Adipose tissue (tissue), 3 donors: ENCODE measurements around the gene UBE2F. TPM values are rescaled to one million over a fixed set of nuclear protein-coding genes. Genes with fewer than 3 reads are reported as not detected.
"Not testable (repeated sequence)": the region's sequence is repeated elsewhere in the genome, so short reads cannot be mapped to it uniquely, and the experiment has no call there.

ENCODE experiments used
- H3K27ac ChIP-seq: one replicate; pipeline ENCODE4 v1.5.1; 2013; ENCODE audit warnings: low read depth, low read length
- WGBS, 3 donors: extraction: QIAGEN DNeasy Blood & Tissue Kit; methylation state at CpG; one replicate each; pipeline ENCODE4 v1.1.7; 2013; 5-methylcytosine and 5-hydroxymethylcytosine counted together
- polyA plus RNA-seq, 3 donors: library from polyadenylated mRNA; stranded (reverse); fragments of 200-250 nt; gene quantifications; one replicate each; pipeline ENCODE4 v1.2.3, GENCODE V29; 2013
- donor health status: healthy with polysubstance abuse.
- donor health status: Bipolar disorder and iron deficiency.
- donor health status: healthy.

Gene UBE2F
- polyA plus RNA-seq, 3 donors = 46.8 to 72.0 (median 62.9) TPM

DNA sequence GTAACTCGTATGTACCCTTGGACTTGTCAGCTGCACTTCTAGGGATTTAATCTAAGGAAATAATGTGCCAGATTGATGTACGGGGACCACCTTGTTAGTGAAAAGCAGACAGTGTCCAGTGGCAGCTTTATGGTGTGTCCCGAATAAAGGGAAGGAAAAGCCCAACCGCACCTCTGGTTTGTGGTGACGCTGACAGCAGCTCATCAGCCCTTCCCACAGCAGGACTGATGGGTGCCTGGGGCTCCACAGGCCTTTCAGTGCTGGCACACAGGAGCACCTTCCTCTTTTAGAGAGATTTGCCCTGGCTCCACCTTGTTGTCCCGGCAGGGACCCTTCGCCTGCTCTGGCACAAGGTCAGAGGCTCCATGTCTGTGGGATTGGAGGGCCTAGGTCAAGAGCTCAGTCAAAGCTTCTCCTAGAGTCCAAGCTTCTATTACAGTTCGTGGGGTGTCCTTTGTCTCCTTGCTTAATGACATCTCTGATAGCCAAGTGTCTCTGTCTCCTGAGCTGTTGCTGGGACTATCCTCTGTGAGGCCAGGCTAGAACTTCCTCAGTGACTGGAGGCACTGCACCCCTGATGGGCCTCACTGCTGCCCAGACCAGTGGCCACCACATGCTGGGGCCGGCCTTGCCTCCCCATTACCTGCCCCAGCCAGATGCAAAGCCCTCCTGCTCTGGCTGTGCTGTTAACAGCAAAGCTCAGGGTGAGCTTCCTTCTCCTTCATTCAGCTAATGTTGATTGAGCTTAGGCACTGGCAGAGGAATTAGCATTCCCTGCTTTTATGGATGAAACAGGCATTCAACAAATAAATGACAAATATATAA is 61.0 kb downstream of the UBE2F start:
- 59 to 76% (median 63%) methylated on average over 9 of the region's 9 CpGs for WGBS, 3 donors
- H3K27ac ChIP-seq = no peak overlapping the region

DNA sequence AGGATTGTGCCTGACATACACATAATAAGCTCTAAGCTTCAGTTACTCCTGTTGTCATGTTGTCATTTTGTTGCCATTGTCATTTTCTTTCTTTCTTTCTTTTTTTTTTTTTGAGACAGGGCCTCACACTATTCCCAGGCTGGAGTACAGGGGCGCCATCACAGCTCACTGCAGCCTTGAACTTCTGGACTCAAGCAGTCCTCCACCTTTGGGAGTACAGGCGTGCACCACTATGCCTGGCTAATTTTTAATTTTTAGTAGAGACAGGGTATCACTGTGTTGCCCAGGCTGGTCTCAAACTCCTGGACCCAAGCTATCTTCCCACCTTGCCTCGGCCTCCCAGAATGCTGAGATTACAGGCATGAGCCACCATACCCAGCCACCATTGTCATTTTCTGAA is 63.0 kb downstream of the UBE2F start:
- WGBS, 3 donors = 90 to 98% (median 98%) methylated on average over 3 of the region's 3 CpGs
- H3K27ac ChIP-seq = no peak overlapping the region

DNA sequence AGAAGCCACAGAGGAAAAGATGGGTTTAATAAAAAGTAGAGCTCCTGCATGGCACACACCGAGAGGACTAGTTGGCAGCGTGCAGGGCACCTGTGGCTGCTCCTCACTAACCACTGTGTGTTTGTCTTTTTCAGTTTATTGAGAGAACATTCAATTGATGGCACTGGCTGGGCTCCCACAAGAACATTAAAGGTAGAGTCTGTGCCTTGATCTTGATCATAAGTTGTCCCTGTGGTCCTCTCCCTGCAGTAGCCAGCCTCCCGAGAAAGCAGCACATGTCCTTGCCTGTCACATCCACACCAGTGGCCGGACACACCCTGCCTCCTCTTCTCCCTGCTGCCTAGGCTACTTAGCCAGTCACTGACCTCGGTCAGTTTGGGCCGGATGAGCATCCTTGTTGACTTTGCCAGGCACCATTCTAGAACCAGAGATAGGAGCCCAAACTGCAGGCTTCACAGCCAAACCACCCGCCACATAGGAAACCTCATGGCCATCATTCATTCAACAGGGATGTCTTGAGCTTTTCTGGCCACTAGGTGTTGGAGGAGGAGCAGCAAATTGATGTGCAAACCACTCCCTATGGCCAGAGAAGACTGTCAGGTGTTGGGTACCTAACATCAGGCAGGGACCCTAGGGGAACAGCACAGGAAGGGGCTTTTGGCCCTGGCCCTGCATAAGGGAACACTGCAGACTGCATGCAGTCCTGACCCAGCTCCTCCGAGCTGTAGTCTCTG is 63.8 kb downstream of the UBE2F start:
- no peak overlapping the region for H3K27ac ChIP-seq
- WGBS, 3 donors = 88 to 91% (median 91%) methylated on average over 8 of the region's 8 CpGs

DNA sequence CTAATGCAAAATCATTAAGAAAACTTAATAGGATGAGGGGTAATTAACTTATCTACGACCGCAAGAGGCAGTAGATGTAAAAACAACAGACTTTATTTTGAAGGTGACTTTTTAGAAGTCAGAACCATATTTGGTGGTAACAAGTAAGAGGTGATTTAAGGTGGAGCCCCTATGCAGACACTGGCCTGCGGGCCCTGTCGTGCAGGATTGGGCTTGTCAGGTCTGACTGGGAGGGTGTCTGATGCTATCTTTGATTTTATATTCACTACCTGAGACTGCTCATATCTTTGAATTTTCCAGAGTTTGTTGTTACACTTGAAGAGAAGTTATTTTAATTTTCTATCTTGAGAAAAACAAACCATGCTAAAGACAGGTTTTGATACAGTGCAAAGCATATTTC is 64.9 kb downstream of the UBE2F start:
- 99 to 100% (median 99%) methylated on average over 4 of the region's 4 CpGs for WGBS, 3 donors
- H3K27ac ChIP-seq = no peak overlapping the region

DNA sequence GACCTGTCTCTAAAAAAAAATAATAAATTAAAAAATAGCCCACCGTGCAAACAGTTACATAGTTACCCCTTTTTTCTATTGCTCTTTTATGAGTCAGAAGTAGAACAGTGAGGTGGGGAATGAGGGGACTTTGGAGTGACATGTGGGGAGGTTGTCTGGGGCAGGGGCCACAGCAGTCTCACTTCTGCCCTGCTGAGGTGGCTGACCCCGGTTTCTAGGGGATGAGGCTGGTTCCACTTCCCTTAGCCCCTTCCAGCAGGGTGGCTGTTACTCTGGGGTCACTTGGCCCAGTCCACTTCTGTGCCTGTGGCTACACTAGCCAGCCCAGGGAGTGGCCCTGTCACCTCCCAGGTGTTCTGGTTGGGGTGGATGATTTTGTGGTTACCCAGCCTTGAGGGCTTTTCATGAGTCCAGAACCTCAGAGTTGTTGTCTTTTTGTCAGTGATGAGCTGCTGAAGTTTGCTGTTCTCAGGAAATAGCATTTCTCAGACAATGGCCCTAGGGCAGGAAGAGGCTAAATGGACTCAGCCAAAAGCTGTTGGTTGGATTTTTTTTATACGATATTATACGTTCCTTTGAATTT is 66.0 kb downstream of the UBE2F start:
- 57 to 71% (median 68%) methylated on average over 4 of the region's 4 CpGs for WGBS, 3 donors
- H3K27ac ChIP-seq = no peak overlapping the region

DNA sequence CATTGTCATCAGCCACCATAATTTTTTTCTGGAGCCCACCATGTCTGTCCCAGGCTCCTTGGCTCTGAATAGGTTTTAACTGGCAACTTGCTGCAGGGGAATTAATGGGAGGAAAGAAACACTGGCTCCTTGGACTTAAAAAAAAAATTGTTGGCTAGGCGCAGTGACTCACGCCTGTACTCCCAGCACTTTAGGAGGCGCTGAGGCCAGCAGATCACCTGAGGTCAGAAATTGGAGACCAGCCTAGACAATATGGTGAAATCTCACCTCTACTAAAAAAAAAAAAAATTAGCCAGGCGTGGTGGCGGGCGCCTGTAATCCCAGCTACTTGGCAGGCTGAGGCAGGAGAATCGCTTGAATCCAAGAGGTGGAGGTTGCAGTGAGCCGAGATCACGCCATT is 67.2 kb downstream of the UBE2F start:
- not testable (repeated sequence) for H3K27ac ChIP-seq
- WGBS, 3 donors = 95 to 98% (median 95%) methylated on average over 9 of the region's 9 CpGs

DNA sequence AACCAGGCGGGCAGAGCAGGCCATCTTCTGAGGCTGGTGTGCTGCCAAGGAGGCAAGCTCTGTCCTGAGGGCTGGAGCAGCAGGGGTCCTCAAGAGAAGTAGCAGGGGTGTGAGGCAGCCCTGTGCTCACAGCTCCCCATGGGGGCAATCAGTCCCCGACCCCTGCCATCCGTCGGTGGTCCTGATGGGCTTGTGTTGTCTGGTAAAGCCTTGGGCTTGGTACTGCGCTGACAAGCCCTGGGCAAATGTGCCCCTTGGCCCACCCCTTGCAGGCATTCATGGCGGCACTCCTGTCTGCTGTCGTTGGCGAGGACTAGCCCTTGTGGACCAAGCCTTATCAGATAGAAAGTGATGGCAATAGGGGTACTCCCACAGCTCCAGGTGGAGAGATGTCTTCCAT is 71.4 kb downstream of the UBE2F start:
- 95 to 98% (median 97%) methylated on average over 8 of the region's 8 CpGs for WGBS, 3 donors
- no peak overlapping the region for H3K27ac ChIP-seq

DNA sequence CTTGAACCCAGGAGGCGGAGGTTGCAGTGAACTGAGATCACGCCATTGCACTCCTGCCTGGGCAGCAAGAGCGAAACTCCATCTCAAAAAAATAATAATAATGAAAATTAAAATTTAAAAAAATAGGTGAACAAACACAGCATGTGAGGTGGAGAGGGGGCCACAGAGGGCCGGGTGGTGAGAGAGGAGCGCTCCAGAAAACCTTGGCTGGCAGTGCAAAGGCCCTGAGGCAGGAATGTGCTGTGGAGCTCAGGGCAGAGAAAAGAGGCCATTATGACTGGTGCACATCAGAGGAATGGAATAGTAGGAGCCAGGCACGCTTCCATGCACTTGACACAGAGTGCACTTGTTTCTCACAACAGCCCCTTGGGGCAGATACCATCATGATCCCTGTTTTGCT is 72.3 kb downstream of the UBE2F start:
- no peak overlapping the region for H3K27ac ChIP-seq
- WGBS, 3 donors = 90 to 92% (median 91%) methylated on average over 6 of the region's 6 CpGs

DNA sequence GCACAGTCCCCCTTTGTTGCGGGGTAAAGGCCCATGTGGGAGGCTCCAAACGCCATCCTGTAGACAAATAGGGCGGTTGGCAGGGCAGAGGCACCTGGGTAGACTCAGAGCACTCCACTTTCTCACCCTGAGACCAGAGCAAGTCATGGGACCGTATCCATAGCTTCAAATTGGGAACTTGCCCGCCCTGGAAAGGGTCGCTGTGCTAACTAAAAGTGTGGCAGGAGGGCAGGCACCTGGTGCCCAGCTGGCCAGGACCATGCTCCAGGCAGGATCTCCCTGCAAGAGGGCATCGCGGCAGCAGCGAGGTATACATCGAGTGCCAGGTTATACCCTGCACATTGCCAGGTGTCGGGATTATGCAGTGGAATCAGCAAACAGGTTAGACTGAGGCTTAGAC is 73.2 kb downstream of the UBE2F start:
- no peak overlapping the region for H3K27ac ChIP-seq
- 93 to 97% (median 96%) methylated on average over 11 of the region's 11 CpGs for WGBS, 3 donors

DNA sequence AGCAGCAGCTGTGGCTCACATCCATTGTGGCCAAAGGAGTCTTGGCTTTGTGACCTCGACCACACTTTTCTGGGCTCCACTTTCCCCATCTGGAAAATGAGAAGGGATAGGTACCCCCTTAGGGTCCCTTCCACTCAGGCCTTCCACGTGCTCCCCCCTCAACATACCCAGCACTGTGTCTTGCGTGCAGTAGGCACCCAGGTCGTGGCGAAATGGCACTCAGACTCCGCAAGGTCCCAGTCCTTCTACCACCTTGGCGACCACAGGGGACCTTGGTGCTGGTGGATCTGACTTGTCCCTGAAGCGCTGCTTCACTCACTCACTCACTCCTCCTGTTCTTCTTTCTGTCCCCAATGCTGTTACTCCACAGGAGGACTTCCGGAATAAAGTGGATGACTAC is 74.1 kb downstream of the UBE2F start:
- H3K27ac ChIP-seq = no peak overlapping the region
- WGBS, 3 donors = 89 to 97% (median 90%) methylated on average over 9 of the region's 9 CpGs

DNA sequence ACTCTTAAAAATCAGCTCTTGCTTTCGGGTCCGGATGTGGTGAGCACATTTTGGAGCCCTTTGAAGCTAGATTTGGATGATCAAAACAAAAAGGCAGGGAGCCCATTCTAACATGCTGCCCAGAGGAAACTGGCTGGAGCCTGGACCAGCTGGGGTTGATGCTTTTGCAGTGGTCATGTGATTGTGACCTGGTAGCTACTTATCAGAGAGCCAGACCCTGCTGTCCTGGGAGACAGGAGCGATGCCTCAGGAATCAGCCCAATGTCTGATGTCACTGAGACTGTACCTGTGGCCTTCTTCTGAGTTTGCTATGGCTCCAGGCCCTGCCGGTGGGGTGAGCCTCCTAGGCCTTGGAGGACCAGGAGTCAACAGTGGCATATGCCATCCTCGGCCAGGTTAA is 75.3 kb downstream of the UBE2F start:
- H3K27ac ChIP-seq = no peak overlapping the region
- WGBS, 3 donors = 72 to 97% (median 95%) methylated on average over 5 of the region's 5 CpGs

DNA sequence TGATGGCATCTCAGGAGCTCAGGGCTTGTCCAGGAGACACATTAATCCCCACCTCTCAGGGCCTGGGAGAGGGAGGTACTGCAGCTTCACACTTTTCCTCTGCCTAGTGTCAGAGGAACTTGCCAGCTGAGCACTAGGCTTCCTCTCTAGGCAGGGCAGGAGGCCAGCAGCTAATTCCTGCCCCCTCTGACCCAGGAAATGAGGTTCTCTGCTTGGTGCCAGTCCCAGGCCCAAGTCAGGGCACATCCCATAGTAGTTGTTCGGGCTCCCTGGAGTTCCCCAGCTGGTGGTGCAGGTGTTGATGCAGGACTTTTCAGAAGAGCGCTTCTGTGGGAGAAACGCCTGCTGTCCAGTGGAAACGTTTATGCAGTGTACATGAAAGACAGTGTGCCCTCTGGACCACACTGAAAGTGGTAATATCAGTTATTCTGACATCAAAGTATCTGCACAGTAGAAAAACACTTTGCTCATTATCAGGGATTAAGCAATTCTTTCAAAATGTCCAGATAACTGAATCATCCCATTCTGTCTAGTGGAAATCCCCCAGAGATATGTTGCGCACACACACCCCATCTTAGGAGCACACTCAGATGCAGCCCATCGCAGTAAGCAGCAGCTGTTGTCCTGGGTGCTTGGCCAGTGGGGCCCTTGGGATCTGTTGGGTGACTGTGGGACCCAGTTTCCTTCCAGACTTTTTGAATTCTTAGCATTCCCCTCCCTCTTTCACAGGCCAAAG is 76.2 kb downstream of the UBE2F start:
- H3K27ac ChIP-seq = no peak overlapping the region
- 57 to 83% (median 76%) methylated on average over 6 of the region's 6 CpGs for WGBS, 3 donors

DNA sequence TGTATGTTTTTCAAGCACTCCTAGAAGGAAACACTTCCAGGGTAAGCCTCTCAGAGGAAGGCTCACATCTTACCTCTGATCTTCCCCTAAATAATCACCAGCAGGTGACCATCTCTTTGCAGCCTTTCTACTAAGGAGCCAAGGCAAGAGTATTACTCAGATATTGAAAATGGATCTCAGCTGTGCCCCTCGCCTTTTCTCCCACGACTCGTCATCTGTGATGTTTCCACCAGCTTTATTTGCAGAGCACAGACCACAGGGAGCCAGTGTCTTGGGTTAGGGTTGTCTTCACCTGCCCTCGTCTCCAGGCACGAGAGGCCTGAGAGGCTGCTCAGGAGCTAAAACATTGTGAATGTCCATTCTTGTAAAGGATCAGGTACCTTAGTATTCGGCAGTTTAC is 77.0 kb downstream of the UBE2F start:
- H3K27ac ChIP-seq = no peak overlapping the region
- WGBS, 3 donors = 52 to 97% (median 96%) methylated on average over 6 of the region's 6 CpGs

DNA sequence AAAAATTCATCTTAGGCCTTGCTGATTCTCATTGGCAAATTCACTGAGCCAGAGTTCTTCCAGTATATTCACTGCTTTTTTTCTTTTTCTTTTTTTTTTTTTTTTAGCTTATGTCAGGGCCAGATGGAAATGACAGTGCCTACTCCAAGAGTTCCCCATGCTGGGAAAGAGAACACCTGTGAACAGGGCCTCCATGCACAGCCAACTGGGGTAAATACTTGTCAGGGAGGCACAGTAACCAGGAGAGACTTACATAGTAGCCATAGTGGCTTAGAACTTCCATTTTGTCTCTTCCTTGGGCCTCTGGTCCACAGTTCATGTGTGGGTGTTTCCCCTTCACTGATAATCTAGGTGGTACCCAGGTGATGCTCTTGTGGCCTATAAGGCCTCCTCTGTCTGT is 78.8 kb downstream of the UBE2F start:
- no peak overlapping the region for H3K27ac ChIP-seq

DNA sequence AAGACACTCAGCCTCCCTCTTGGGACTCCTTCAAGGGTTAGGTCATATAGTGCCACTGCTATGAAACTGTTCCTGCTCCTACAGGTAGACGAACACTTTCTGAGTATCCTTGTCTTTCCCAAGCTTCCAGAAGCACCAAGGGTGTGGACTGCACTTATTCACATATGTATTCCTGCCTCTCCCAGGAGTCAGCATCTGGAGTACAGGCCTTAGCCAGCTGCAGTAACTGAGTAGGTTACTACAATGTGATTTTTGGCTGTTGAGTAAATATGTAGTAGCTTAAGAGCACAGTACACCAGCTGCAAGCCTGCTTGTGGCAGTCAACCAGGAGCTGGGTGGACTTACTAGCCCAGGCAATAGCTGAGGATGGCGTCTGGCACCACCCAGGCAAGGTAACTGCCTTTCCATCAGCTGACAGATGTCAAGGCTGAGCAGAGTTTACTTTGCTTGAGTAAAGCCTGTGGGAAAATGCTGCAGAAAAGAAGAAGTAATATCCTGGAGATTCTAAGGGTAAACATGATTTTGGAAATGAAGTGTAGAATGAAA is 80.0 kb downstream of the UBE2F start:
- H3K27ac ChIP-seq = no peak overlapping the region
- WGBS, 3 donors = 37 to 96% (median 93%) methylated on average over 2 of the region's 2 CpGs

DNA sequence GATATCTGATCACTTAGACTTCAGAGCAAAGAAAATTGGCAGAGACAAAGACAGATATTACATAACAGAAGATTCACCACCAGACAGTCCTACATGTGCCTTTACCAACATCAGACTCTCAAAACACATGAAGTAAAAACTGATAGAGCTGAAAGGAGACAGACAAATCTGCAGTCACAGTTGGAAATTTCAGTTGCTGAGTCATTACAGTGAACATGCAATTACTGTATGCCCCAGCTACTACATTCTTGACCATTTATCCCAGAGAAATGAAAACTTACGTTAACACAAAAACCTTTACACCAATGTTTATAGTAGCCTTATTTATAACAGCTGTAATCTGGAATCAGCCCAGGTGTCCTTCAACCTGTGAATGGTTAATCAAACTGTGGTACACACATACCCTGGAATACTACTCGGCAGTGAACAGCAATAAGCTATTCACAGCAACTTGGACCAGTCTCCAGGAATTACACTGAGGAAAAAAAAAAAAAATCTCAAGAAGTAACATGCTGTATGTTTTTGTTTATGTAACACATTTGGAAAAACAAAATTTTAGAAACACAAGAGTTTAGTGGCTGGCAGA is 86.5 kb downstream of the UBE2F start:
- 55 to 89% (median 86%) methylated on average over 2 of the region's 2 CpGs for WGBS, 3 donors
- H3K27ac ChIP-seq = no peak overlapping the region

DNA sequence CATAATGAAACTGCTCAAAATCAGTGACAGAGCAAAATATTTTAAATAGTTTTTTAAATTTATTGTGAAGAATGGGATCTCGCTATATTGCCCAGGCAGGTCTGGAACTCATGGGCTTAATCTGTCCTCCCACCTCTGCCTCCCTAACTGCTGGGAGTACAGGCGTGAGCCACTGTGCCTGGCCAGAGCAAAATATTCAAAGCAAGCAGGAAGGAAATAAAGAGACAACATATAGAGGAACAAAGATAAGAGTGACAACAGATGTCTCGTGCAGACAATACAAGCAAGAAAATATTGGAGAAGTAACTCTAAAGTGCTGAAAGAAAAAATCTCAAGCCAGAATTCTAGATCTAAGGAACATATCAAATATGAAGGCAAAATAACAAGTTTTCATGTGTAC is 89.0 kb downstream of the UBE2F start:
- WGBS, 3 donors = 52 to 72% (median 58%) methylated on average over 3 of the region's 3 CpGs
- H3K27ac ChIP-seq = no peak overlapping the region
